Mesendoderm (in vitro differentiated cells): Measurements from ENCODE around the gene PSMB10.

Experiments used
- DNase-seq: peaks from one replicate; pipeline ENCODE4 v3.0.0; 2013
- H2AK5ac ChIP-seq: 2 replicates; pipeline ENCODE4 v1.6.1; 2013; ENCODE audit warnings: low read length, inconsistent platforms
- H2BK120ac ChIP-seq: 2 replicates; pipeline ENCODE4 v1.6.1; 2013; ENCODE audit warnings: low read depth, mild to moderate bottlenecking, low read length, moderate library complexity, mixed read lengths
- H2BK15ac ChIP-seq: replicated peaks from 2 replicates; pipeline ENCODE4 v1.6.1; 2013; ENCODE audit warnings: low read depth, mild to moderate bottlenecking, moderate library complexity
- H2BK5ac ChIP-seq: 2 replicates; pipeline ENCODE4 v1.6.1; 2013; ENCODE audit warnings: low read length, inconsistent platforms
- H3K18ac ChIP-seq: 2 replicates; pipeline ENCODE4 v1.6.1; 2013; ENCODE audit warnings: mild to moderate bottlenecking, low read length, mixed read lengths
- H3K23ac ChIP-seq: one replicate; pipeline ENCODE4 v1.6.1; 2013; ENCODE audit warnings: low read length
- H3K27ac ChIP-seq: 2 replicates; pipeline ENCODE4 v1.5.1; 2013; ENCODE audit warnings: low read depth, mild to moderate bottlenecking, inconsistent platforms, low read length, moderate library complexity
- H3K27me3 ChIP-seq: 2 replicates; pipeline ENCODE4 v1.6.1; 2013; ENCODE audit warnings: low read length, control low read depth, mild to moderate bottlenecking, inconsistent platforms; ENCODE audit not compliant: insufficient read depth, poor library complexity
- H3K36me3 ChIP-seq: 2 replicates; pipeline ENCODE4 v1.6.1; 2013; ENCODE audit warnings: low read length, inconsistent platforms; ENCODE audit not compliant: control insufficient read depth, insufficient read depth
- H3K4ac ChIP-seq: one replicate; pipeline ENCODE4 v1.6.1; 2013; ENCODE audit warnings: low read depth, mild to moderate bottlenecking, low read length, moderate library complexity
- H3K4me1 ChIP-seq: 2 replicates; pipeline ENCODE4 v1.6.1; 2013; ENCODE audit warnings: low read depth, low read length, inconsistent platforms; ENCODE audit not compliant: control insufficient read depth
- H3K4me2 ChIP-seq: 2 replicates; pipeline ENCODE4 v1.6.1; 2013; ENCODE audit warnings: low read length
- H3K4me3 ChIP-seq: 2 replicates; pipeline ENCODE4 v1.5.1; 2013; ENCODE audit warnings: mild to moderate bottlenecking, low read length
- H3K56ac ChIP-seq: one replicate; pipeline ENCODE4 v1.6.1; 2013; ENCODE audit warnings: low read length
- H3K79me1 ChIP-seq: 2 replicates; pipeline ENCODE4 v1.6.1; 2013; ENCODE audit warnings: low read length, inconsistent platforms
- H3K79me2 ChIP-seq: 2 replicates; pipeline ENCODE4 v1.6.1; 2013; ENCODE audit warnings: mild to moderate bottlenecking, low read length; ENCODE audit not compliant: control insufficient read depth, insufficient read depth
- H3K9ac ChIP-seq: 2 replicates; pipeline ENCODE4 v1.6.1; 2013; ENCODE audit warnings: low read length, inconsistent platforms
- H4K5ac ChIP-seq: one replicate; pipeline ENCODE4 v1.6.1; 2013; ENCODE audit warnings: low read length
- H4K8ac ChIP-seq: one replicate; pipeline ENCODE4 v1.6.1; 2013; ENCODE audit warnings: low read depth, mild to moderate bottlenecking, control low read depth, low read length, moderate library complexity
- WGBS: extraction: QIAGEN DNeasy Blood & Tissue Kit; methylation state at CpG from one replicate; pipeline ENCODE4 v1.1.7; 2013; ENCODE audit warnings: low lambda C conversion rate, missing lambda C conversion rate; ENCODE audit not compliant: insufficient coverage; ENCODE audit errors: extremely low coverage; 5-methylcytosine and 5-hydroxymethylcytosine counted together

Gene PSMB10

GRCh38 chr16:67927131-67927941 lies 9.3 kb downstream of the PSMB10 start:
- Histone ChIP-seq H2BK120ac (no peak overlapping the region), H3K79me2 (no peaks in the 10 kb centered on the region), H3K23ac (no peak overlapping the region), H4K8ac (no peak overlapping the region), H3K36me3 (peaks cover 2% of the 10 kb centered on the region), H3K18ac (no peak overlapping the region), H3K4ac (no peak overlapping the region), H3K4me1 (peaks cover 1% of the 10 kb centered on the region), H4K5ac (no peak overlapping the region), H3K27me3 (no peaks in the 10 kb centered on the region), H2BK5ac (no peak overlapping the region), H3K4me2 (no peak overlapping the region), H3K56ac (no peak overlapping the region), H3K79me1 (peaks cover 2% of the 10 kb centered on the region), H3K27ac (no peak overlapping the region), H3K9ac (no peak overlapping the region), H2AK5ac (no peak overlapping the region), H2BK15ac (no peak overlapping the region), H3K4me3 (no peak overlapping the region)
- no peak for DNase-seq
- WGBS: no CpG with 5 or more reads among the region's 22 CpGs

- H3K36me3 ChIP-seq: peaks cover 2% of the 10 kb centered on the region
- H3K56ac ChIP-seq: peak overlapping the region; percentile 43
- H3K79me1 ChIP-seq: peaks cover 2% of the 10 kb centered on the region
- peak overlapping the region; percentile 14 for H3K9ac ChIP-seq
- no peak overlapping the region for H3K23ac ChIP-seq
- H3K4me1 ChIP-seq: peaks cover 1% of the 10 kb centered on the region
- no peaks in the 10 kb centered on the region for H3K79me2 ChIP-seq
- H4K8ac ChIP-seq: no peak overlapping the region
- no peak overlapping the region for H2BK120ac ChIP-seq
- H3K4ac ChIP-seq: no peak overlapping the region
- no peak overlapping the region for H3K27ac ChIP-seq
- no peak overlapping the region for H2AK5ac ChIP-seq
- H2BK15ac ChIP-seq: no peak overlapping the region
- no peak overlapping the region for H3K4me2 ChIP-seq
- H3K27me3 ChIP-seq: no peaks in the 10 kb centered on the region
- H2BK5ac ChIP-seq: no peak overlapping the region
- DNase-seq: peak; percentile 36
- no peak overlapping the region for H4K5ac ChIP-seq
- no peak overlapping the region for H3K18ac ChIP-seq
- no peak overlapping the region for H3K4me3 ChIP-seq
- WGBS: no CpG with 5 or more reads among the region's 13 CpGs
Measured at GRCh38 chr16:67926181-67926750, 10.4 kb downstream of the PSMB10 start.

- Histone ChIP-seq H3K79me1 (peaks cover 7% of the 10 kb centered on the region), H3K18ac (no peak overlapping the region)
- no CpG with 5 or more reads among the region's 10 CpGs for WGBS
Measured at GRCh38 chr16:67924140-67924906, 12.3 kb downstream of the PSMB10 start.

GRCh38 chr16:67923414-67924116 lies 13.1 kb downstream of the PSMB10 start:
- Histone ChIP-seq H3K18ac (no peak overlapping the region), H3K9ac (no peak overlapping the region), H3K4me1 (peaks cover 1% of the 10 kb centered on the region), H3K23ac (no peak overlapping the region), H4K5ac (no peak overlapping the region), H4K8ac (no peak overlapping the region), H3K4ac (no peak overlapping the region), H2BK15ac (no peak overlapping the region), H3K27me3 (no peaks in the 10 kb centered on the region), H2BK5ac (no peak overlapping the region), H2BK120ac (no peak overlapping the region), H3K56ac (no peak overlapping the region), H3K79me1 (peaks cover 8% of the 10 kb centered on the region), H3K36me3 (peaks cover 2% of the 10 kb centered on the region), H3K27ac (no peak overlapping the region), H2AK5ac (no peak overlapping the region), H3K79me2 (peaks cover 2% of the 10 kb centered on the region), H3K4me3 (no peak overlapping the region), H3K4me2 (no peak overlapping the region)
- WGBS: no CpG with 5 or more reads among the region's 10 CpGs
- DNase-seq: no peak

More at GRCh38 chr16:67924140-67924906, 12.3 kb downstream of the PSMB10 start:
- no peak for DNase-seq
- H2BK5ac ChIP-seq: no peak overlapping the region
- no peak overlapping the region for H3K27ac ChIP-seq
- H3K4me3 ChIP-seq: no peak overlapping the region
- no peak overlapping the region for H2BK15ac ChIP-seq
- H3K23ac ChIP-seq: no peak overlapping the region
- H3K27me3 ChIP-seq: no peaks in the 10 kb centered on the region
- no peak overlapping the region for H3K4me2 ChIP-seq
- H3K36me3 ChIP-seq: peaks cover 2% of the 10 kb centered on the region
- H3K79me2 ChIP-seq: peaks cover 2% of the 10 kb centered on the region
- no peak overlapping the region for H2AK5ac ChIP-seq
- no peak overlapping the region for H4K8ac ChIP-seq
- peaks cover 1% of the 10 kb centered on the region for H3K4me1 ChIP-seq
- no peak overlapping the region for H3K56ac ChIP-seq
- no peak overlapping the region for H2BK120ac ChIP-seq
- H3K4ac ChIP-seq: no peak overlapping the region
- H3K9ac ChIP-seq: no peak overlapping the region
- H4K5ac ChIP-seq: no peak overlapping the region

- Histone ChIP-seq H3K4me1 (peaks cover 2% of the 10 kb centered on the region), H3K4ac (no peak overlapping the region), H3K18ac (no peak overlapping the region), H4K5ac (no peak overlapping the region), H2BK15ac (no peak overlapping the region), H3K79me2 (peaks cover 2% of the 10 kb centered on the region), H3K27ac (no peak overlapping the region), H3K36me3 (no peaks in the 10 kb centered on the region), H3K56ac (no peak overlapping the region), H2BK120ac (no peak overlapping the region), H3K79me1 (peaks cover 11% of the 10 kb centered on the region), H2BK5ac (no peak overlapping the region), H3K9ac (no peak overlapping the region), H4K8ac (no peak overlapping the region), H3K4me2 (no peak overlapping the region), H3K4me3 (no peak overlapping the region), H2AK5ac (no peak overlapping the region), H3K23ac (no peak overlapping the region), H3K27me3 (no peaks in the 10 kb centered on the region)
- WGBS: no CpG with 5 or more reads among the region's 8 CpGs
- peak; percentile 29 for DNase-seq
Measured at GRCh38 chr16:67922740-67923139, 13.9 kb downstream of the PSMB10 start.
